HG03558 (cell line): ENCODE measurements around the gene ADGRA3.
A peak's percentile ranks its signal among the peaks of the same experiment; 100 is the strongest.
"Not testable (repeated sequence)": the region's sequence is repeated elsewhere in the genome, so short reads cannot be mapped to it uniquely, and the experiment has no call there.

ENCODE experiments used
- ATAC-seq: cut with Tn5 transposase; IDR thresholded peaks from one replicate; pipeline ENCODE4 v1.9.1; 2021; ENCODE audit warnings: moderate number of reproducible peaks; ENCODE audit not compliant: unreplicated experiment; ENCODE audit errors: extremely low read depth

Gene ADGRA3

GRCh38 chr4:22389240-22389870 is 126.5 kb downstream of the ADGRA3 start:
- peak; percentile 71 for ATAC-seq

DNA sequence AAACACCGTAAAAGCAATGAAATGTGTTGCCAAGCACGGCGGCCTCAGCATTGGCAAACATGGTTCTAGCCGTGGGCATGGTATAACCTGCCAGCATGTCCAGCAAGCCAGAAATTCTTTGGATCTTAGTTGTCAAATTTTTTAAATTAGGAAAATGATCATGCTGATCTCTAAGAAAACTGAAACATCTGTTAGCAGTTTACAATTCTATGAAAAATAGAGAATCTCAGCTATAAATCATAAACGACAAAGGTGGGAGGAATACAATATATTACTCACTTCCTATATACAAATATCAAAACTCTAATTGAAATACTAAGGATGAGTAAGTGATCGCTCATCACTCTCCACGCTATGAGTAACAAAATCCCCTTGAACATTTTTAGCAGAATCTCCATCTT is 130.3 kb downstream of the ADGRA3 start:
- no peak for ATAC-seq

DNA sequence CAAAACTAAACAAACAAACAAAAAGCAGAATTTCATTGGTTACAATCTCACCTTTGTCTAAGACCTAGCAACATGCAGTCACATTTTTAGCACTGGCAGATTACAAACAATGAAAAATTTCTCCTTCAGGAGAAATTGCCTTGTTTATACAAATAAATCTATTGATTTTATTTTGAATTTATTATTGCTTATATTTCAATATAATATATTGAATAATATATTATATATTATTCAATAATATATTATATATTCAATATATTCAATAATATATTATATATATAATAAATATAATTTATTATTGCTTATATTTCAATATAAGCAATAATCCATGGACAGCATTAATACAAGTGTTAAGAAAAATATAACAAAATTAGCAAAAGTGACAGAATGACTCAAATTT is 131.7 kb downstream of the ADGRA3 start:
- no peak for ATAC-seq

DNA sequence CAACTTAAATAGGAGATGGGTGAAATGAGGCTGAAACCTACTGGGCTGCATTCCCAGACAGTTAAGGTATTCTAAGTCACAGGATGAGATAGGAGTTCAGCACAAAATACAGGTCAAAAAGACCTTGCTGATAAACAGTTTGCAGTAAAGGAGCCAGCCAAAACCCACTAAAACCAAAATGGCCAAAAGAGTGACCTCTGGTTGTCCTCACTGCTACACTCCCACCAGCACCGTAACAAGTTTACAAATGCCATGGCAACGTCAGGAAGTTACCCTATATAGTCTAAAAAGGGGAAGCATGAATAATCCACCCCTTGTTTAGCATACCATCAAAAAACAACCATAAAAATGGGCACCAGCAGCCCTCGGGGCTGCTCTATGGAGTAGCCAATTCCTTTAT is 133.7 kb downstream of the ADGRA3 start:
- not testable (repeated sequence) for ATAC-seq

GRCh38 chr4:22372986-22373385 is 142.9 kb downstream of the ADGRA3 start:
- no peak for ATAC-seq

DNA sequence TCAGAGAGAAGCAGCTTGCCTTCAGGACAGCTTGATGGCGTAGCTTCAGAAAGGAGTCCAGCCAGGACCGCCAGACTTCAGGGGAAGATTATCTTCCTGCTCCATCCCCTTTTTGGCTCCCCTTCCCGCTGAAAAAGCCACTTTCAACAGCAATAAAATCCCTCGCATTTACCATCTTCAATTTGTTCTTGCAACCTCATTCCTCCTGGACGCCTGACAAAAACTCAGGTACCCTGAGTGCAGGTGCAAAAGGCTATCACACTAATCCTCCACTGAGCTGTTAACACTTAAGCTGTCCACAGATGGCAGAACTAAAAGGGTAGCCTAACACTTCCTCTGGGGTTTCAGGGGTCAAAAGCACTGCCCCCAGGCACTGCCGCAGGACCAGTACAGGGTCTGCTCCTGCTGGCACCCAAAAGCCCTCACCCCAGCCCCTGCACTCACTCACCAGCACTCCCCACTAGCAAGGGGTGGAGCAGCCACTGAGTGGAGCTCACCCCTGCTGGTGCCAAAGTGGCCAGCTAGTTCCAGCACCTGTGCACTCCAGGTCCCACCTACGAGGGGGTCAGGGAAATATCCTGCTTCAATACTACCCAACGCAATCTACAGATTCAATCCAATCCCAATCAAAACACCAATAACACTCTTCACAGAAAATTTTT is 145.8 kb downstream of the ADGRA3 start:
- ATAC-seq, result no peak

DNA sequence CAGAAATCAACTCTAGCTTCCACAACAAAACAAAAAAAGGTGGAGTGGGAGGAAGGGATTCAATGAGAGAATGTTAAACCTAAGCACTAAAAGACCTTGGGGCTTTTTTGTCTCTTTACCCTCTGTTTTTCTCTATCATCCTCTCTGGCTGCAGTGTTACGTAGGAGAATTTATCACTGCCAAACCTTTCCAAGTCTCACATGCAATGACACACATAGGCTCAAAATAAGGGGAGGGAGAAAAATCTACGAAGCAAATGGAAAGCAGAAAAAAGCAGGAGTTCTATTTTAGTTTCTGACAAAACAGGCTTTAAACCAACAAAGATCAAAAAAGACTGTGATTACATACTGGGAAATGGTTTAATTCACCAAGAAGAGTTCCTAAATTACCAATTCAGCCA is 152.1 kb downstream of the ADGRA3 start:
- no peak for ATAC-seq

DNA sequence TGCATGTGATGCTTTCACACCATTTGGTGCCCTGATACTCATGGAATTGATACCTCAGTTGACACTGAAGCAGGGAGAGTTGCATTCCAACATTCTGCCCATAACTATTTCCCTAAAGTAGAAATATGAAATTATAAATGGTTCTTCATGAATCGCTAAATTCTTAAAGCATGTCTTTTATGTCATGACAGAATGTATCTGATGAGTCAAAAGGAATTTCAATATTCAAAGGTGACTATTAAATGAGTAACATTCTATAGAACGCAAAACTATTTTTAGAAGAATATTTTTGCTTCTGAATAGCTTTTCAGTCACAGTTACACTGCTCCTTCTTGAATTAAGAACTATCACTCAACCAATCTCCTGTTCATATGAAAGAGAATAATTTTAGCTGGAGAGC is 152.8 kb downstream of the ADGRA3 start:
- no peak for ATAC-seq

DNA sequence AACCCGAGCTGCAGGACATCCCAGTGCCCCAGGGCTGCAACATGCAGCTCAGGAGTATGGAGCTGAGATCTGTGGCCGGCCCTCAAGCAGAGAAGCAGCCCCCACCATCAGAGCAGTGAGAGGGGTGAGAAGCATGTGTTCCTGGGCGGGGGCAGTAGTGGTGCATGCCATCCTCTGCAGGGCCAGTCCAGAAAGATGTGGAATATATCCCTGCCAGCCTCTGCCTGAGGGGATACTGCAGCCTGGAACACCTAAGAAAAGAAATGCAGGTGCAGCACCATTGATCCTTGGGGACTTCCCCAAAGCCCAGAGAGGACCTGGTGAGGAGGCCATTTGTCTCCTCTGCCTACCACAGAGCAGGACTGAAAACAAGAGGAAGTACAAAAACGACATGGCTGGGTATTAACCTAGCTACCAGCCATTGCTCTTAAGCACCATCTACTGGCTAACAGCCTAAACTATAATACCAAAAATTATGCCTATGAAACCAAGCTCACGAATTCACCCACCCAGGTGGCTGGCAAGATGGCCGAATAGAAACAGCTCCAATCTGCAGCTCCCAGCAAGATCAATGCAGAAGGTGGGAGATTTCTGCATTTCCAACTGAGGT is 158.8 kb downstream of the ADGRA3 start:
- no peak for ATAC-seq

DNA sequence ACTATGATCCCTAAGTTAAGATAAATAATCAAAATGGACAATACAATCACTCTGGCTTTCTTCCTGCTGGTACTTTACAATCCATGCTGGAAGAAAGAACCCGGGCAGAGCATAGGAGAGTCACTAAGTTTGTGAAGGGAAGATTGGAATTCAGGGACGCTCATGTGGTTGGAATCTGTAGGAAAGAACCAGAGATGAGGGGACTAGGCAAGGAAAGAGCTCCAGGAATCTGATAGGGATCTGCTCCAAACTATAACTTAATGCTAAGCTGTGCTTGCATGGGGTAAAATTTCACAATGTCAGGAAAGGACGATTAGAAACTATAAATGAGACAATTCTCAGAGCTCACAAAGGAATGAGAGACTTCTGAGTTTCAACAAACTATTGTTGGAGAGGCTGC is 167.5 kb downstream of the ADGRA3 start:
- ATAC-seq, result no peak

DNA sequence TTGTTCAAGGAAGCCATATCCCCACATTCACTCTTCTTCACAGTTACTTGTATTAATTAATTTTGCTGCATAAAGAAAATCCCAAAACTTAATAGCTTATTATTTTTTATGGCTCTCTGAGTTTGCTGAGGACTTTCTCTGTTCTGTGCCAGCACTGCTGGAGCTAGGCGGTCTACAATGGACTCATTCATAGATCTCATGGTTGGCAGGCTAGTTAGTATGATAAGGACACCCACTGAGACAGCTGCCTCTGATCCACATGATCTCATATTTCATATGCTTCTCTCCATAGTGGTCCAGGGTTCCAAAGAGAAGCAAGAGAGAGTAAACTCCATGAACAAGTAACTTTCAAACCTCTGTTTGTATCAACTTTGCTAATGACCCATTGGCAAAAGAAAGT is 170.2 kb downstream of the ADGRA3 start:
- no peak for ATAC-seq

DNA sequence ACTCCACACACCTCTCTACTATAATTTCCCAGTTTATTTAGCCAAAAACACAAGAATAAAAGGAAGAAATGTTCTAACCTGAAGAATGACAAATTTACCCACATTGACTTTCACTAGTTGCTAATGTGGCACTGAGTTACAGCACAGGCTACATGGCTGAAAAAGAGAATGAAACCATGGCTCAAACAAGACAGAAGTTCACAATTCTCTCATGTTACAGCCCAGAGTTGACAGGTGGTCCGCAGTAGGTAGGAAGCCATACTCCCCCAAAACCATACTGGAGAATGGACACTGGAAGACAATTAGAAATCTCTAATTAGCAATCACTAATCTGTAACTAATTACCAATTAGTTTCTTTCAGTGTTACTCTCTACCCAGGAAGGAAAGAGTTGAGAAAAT is 170.8 kb downstream of the ADGRA3 start:
- ATAC-seq, result no peak

DNA sequence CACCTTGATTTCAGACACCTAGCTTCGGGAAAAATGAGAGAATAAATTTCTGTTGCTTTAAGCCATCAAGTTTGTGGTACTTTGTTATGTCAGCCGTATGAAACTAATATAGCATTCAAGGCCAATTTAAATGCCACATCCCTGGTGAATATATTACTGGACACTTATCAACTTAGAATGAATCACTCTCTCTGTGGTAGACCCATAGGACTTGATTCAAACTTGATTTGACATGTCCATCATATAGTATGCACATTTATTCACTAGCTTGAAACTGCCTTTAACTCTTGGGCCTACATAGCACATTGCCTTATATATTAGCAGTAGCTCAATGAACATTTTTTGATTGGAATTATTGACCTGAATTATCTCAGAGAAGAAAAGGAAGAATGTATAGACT is 172.3 kb downstream of the ADGRA3 start:
- no peak for ATAC-seq

GRCh38 chr4:22339491-22339890 is 176.4 kb downstream of the ADGRA3 start:
- ATAC-seq, result no peak

DNA sequence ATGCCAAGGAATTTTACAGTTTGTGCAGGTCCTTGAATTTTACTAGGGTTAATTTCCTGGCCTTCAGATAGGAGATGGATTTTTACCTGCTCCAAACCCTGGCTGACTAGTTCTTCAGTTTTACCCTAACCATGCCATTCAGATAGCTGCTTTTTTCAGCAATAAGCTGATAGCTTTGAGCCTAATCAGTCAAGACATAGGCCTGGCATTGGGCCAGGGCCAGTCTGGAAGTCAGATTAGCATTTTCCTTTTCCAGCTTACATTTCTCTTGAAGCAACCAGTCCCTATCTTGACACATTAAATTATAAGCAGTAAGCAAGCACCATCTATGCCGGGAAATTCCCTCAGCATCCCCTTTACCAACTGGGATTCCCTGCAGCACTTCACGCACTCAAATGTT is 177.1 kb downstream of the ADGRA3 start:
- no peak for ATAC-seq
